Right forelimb (tissue), 1 donor: ENCODE data around the gene OFD1.

Experiments used
- DNase-seq: peaks from one replicate; pipeline ENCODE4 v3.0.0-alpha.2; 2018

Gene OFD1

DNA sequence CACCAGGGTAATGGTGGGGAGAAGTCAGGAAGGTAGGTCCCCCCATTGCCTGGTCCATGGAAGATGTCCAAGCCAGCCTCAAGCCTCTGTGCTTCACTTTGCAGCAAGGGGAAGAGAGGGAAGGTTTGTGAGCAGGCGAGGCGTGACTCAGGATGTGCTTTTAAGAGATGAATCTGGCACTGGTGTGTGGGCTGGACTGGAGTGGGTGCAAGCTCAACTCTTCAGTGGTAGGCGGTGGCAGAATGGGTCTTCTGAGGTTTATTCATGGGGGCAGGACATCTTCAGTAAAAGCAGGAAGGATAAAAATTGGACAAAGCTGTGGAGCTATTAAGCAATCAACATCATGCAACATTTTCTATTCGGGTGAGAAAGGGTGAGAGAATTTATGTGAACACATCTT, 63.0 kb downstream of the OFD1 start:
- no peak for DNase-seq

GRCh38 chrX:13798184-13798583, 63.6 kb downstream of the OFD1 start:
- DNase-seq, result no peak

DNA sequence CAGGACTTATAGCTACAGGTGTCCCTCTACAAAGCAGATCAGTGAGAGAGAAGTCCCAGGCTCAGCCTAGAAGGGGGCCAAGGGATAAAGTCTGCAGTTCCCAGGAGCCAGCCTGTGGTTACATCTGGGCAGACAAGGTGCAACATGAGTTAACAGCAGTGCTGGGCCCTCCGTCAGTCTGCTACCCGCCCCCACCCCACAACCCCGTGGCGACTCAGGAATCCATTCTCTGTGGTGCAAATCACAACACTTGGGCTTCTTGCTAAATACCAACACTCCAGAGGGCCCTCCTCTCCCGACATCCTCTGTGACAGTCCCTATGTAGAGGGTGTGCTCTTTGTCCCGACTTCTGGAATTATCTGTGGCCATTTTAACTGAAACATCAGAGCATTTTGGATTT, 68.6 kb downstream of the OFD1 start:
- no peak for DNase-seq

- DNase-seq, result no peak
Observed at GRCh38 chrX:13805241-13805640, 70.7 kb downstream of the OFD1 start.

GRCh38 chrX:13808293-13808692, 73.7 kb downstream of the OFD1 start:
- no peak for DNase-seq

DNA sequence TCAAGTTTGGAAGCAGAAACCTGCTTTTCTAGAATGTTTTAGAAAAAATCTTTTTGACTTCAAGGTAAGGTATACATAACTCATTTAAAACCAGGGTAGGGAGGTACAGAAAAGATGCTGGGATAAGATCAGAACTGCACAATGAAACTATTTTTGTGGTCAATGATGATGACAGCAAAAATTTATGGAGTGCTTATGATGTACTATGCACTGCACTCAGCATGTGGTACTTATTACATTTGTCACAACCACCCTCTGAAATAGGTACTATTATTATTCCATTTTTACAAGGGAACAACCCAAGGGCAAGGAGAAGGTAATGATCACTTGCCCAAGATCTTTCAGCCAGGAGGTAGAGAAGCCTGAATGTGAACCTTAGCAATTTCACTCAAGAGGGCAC, 74.3 kb downstream of the OFD1 start:
- DNase-seq, result no peak

DNA sequence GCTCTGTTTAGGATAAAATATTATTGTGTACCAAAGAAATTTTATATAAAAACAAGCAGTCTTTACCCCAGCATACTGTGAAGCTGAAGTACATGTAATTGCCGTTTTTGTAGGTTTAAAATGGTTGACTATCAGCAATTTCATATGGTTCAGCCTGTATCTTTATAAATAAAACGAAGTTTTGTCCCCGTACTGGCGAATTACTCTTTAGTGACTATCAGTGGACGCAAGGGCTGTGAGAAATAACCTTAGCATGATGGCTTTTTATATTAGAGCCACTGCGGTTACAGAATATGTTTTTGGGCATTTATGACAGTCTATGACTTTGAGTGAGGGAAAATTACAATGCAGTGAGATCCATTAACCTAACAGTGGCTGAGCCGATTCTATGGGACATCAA, 81.1 kb downstream of the OFD1 start:
- DNase-seq, result no peak

- DNase-seq, result no peak
Observed at GRCh38 chrX:13816176-13816575, 81.6 kb downstream of the OFD1 start.

DNA sequence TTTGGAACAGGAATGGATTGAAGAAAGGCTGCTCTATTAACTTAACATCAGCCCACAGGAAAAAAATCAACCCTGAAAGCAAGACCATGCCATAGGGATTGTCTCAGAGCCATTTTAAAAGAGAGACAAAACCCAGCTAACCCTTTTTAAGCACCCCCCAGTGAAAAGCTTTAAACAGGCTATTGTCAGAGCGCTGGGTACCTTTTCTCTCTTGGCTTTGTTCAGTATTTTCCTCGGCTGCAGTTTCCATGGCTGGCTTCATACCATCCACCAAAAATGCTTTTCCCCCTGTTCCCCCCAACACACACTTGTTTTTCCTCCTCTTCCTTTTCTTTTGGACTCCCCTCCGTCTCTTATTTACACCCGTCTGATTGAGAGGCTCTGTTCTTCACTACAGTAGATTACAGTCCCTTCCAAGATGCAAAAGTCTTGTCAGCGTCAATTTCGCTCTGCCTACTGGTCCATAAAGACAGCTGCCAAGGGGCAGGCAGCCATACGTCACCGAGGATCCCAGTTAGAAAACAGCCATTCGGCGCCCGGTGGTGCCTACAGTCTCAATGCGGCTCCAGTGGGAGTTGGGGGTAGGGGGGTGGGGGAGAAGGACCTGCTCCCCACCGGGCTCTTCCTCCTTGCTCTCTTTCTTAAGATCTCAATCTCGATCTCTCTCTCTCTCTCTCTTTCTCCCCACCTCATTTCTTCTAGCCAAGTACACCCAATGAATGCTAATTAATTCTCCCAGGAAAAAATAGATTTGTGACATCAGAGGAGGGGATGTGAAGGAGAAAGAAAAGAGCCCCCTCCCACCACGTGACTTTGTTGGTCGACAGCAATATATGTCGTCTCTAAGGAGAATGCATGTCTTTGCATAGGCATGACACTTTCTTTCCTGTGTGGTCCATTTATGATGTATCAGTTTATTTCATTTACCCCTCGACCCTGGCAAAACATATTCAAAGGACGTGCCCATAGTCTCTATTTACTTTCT, 82.4 kb downstream of the OFD1 start, which contains the start of gene GPM6B:
TSS of gene GPM6B (minus strand) at position 451 of the 985 bp plus-strand sequence. CDS start at position 262, 189 bp downstream.
- DNase-seq, result no peak
